Measurements from ENCODE around the gene COL3A1. TPM values are rescaled to one million over a fixed set of nuclear protein-coding genes. Genes with fewer than 3 reads are reported as not detected.

The COL3A1 gene
- total RNA-seq, 1 donor from 2014 or later: not detected

- Mint-ChIP-seq H3K4me3 (no peak overlapping the region), H3K36me3 (ENCODE audit: low read depth) (no peaks in the 10 kb centered on the region), H3K27ac (no peak overlapping the region), H3K4me1 (no peaks in the 10 kb centered on the region), H3K27me3 (no peaks in the 10 kb centered on the region), H3K9me3 (no peaks in the 10 kb centered on the region)
- intact Hi-C loops (cut with micrococcal nuclease): no loop called here
- no peak for DNase-seq
Observed at GRCh38 chr2:189015359-189015758, 41.2 kb downstream of the COL3A1 start.

GRCh38 chr2:189016311-189016861 lies 42.2 kb downstream of the COL3A1 start:
- H3K27me3 Mint-ChIP-seq: no peaks in the 10 kb centered on the region

DNA sequence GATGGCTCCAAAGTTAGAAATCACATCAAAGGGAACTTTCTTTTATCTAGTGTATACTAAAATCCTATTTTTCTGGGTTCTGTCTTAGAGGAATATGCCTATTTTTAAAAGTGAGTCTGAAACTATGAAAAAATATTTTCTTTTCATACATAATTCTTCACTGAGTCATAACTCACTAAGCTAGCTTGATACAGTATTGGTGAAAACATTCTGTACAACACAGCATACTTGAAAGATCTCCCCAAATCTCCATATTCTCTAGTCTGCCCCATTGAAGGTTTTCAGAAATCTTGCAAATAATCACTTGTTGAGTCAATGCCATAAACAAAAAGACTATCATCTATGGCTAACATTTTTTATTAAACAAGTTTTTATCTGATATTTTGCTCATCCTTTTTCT lies 44.5 kb downstream of the COL3A1 start:
- Mint-ChIP-seq H3K36me3 (ENCODE audit: low read depth) (no peaks in the 10 kb centered on the region), H3K27me3 (no peaks in the 10 kb centered on the region), H3K9me3 (no peaks in the 10 kb centered on the region), H3K27ac (no peak overlapping the region), H3K4me1 (no peaks in the 10 kb centered on the region), H3K4me3 (no peak overlapping the region)
- DNase-seq: no peak
- intact Hi-C loops (cut with micrococcal nuclease): no loop called here

More at GRCh38 chr2:189016311-189016861, 42.2 kb downstream of the COL3A1 start:
- no peaks in the 10 kb centered on the region for H3K4me1 Mint-ChIP-seq
- intact Hi-C loops (cut with micrococcal nuclease): no loop called here
- H3K4me3 Mint-ChIP-seq: no peak overlapping the region
- no peak overlapping the region for H3K27ac Mint-ChIP-seq
- no peak for DNase-seq
- no peaks in the 10 kb centered on the region for H3K36me3 Mint-ChIP-seq (ENCODE audit: low read depth)
- no peaks in the 10 kb centered on the region for H3K9me3 Mint-ChIP-seq

DNA sequence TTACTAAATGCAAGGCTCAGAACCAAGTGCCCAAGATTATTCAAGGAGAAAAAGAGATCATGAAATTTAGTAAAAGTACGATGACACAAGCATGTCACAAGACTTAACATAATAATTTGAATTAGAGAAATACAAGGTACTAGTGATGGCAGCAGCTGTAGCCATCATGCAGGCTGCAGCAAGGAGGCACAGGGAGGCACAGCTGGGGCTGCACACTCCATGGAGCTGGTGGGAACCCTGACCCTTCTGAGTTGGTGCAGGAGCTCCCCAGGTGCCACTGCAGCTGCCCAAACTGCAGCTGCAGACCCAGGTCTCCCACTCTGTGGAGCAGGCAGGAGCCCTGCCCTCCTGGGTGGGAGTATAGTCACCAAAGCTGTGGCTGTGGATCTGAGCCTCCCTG lies 46.0 kb downstream of the COL3A1 start:
- Mint-ChIP-seq H3K27me3 (no peaks in the 10 kb centered on the region), H3K36me3 (ENCODE audit: low read depth) (no peaks in the 10 kb centered on the region), H3K4me3 (no peak overlapping the region), H3K4me1 (no peaks in the 10 kb centered on the region), H3K27ac (no peak overlapping the region), H3K9me3 (no peaks in the 10 kb centered on the region)
- DNase-seq: no peak
- intact Hi-C loops (cut with micrococcal nuclease): no loop called here

DNA sequence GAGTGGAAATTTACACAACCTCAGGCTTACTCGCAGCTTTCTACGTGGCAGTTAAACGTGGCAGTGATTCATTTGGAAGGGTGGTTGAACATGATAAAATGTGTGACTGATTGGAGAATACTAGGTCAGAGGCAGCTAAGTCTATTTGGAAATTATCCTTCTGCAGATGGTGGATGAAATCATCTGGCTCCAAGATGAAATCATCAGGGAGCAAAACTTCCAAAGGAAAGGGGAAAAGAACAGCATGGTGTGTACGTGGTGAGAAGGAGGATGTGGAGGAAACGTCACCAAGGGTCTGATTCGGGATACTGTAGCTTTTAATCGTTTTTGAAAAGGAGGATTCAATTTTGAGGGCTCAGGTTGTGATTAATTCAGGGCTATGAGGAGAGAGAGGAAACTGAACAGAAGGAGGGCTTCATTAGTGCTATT lies 47.9 kb downstream of the COL3A1 start:
- Mint-ChIP-seq H3K4me3 (no peak overlapping the region), H3K9me3 (no peaks in the 10 kb centered on the region), H3K4me1 (no peaks in the 10 kb centered on the region), H3K27ac (no peak overlapping the region), H3K27me3 (no peaks in the 10 kb centered on the region), H3K36me3 (ENCODE audit: low read depth) (no peaks in the 10 kb centered on the region)
- intact Hi-C loops (cut with micrococcal nuclease): no loop called here
- DNase-seq: no peak

- Mint-ChIP-seq H3K9me3 (no peaks in the 10 kb centered on the region), H3K27ac (no peak overlapping the region), H3K4me1 (no peaks in the 10 kb centered on the region), H3K4me3 (no peak overlapping the region), H3K27me3 (no peaks in the 10 kb centered on the region), H3K36me3 (ENCODE audit: low read depth) (no peaks in the 10 kb centered on the region)
- no peak for DNase-seq
- intact Hi-C loops (cut with micrococcal nuclease): no loop called here
Observed at GRCh38 chr2:189022492-189022891, 48.3 kb downstream of the COL3A1 start.

DNA sequence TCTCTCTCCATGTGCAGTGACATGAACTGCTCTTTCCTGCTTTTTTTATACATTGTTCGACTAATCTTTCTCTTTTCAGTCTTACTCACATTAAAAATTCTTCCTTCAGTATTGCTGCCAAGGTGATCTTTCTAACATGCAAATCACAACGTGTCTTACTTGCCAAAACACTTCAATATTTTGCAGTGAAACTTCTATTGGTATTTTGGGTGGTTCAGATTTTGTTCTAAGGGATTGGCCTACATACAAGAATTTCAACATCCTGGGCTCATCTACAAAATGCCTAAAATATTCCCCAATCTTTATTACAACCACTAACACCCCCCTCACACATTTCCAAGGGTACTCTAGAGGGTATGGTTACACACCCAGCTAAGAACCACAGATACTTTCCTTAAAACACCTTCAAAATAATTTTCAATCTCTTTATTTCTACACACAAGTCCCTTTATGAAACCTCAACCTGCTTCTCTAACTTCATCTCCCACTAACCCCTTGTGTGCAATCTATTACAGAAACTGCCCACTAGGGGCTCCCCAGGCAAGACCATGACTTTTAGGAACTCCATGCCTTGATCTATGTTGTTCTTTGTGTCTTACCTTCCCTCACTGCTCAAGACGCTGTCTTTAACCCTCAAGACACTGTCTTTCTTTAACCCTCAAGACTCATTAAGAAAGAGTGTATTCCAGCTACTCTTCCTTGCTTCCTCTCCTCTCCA lies 50.9 kb downstream of the COL3A1 start:
- no peak for DNase-seq
- Mint-ChIP-seq H3K36me3 (ENCODE audit: low read depth) (no peaks in the 10 kb centered on the region), H3K4me1 (no peaks in the 10 kb centered on the region), H3K4me3 (no peak overlapping the region), H3K27ac (no peak overlapping the region), H3K9me3 (no peaks in the 10 kb centered on the region), H3K27me3 (no peaks in the 10 kb centered on the region)
- intact Hi-C loops (cut with micrococcal nuclease): no loop called here

GRCh38 chr2:189037518-189037917 lies 63.3 kb downstream of the COL3A1 start:
- H3K4me3 Mint-ChIP-seq: no peak overlapping the region
- H3K4me1 Mint-ChIP-seq: peaks cover 3% of the 10 kb centered on the region
- no peaks in the 10 kb centered on the region for H3K9me3 Mint-ChIP-seq
- H3K27me3 Mint-ChIP-seq: no peaks in the 10 kb centered on the region
- no peaks in the 10 kb centered on the region for H3K36me3 Mint-ChIP-seq (ENCODE audit: low read depth)
- intact Hi-C loops (cut with micrococcal nuclease): no loop called here
- no peak overlapping the region for H3K27ac Mint-ChIP-seq
- DNase-seq: no peak

DNA sequence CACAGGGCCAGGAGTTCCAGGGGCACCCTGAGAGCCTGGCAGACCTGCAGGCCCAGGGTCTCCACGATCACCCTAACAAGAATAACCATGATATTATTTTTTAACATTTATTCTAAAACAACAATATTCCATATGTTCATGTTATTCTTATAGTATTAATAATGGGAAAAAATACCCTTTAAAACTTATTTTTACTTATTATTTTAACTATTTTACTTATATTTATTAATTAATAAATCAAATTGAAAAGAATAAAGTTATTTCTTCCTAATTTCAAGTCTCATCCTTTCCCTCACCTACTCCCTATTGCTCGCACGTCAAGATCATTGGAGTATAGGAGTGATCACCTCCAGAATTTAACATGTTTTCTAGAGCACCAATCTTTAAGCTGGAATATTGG lies 71.7 kb downstream of the COL3A1 start:
- H3K36me3 Mint-ChIP-seq (ENCODE audit: low read depth): no peaks in the 10 kb centered on the region
- H3K4me3 Mint-ChIP-seq: no peak overlapping the region
- no peaks in the 10 kb centered on the region for H3K27me3 Mint-ChIP-seq
- intact Hi-C loops (cut with micrococcal nuclease): no loop called here
- H3K9me3 Mint-ChIP-seq: no peaks in the 10 kb centered on the region
- no peak overlapping the region for H3K27ac Mint-ChIP-seq
- no peak for DNase-seq
- H3K4me1 Mint-ChIP-seq: no peaks in the 10 kb centered on the region

DNA sequence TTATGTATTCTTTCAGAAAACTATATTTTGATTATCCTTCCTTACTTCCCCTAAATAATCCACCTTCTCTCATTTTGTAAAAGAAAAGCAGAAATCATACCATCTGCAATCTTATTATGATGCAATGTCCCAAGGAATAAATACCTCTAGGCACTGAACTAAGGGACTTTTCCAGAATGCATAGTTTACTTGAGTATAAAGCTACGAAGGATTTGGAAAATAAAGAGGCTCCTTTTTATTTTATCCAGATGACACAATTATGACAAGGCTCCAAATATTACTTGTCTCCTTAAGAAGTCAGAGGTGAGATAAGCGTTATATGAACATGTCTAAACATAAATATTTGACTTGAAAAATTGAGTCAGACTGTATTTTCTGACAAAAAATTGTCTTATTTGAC lies 72.1 kb downstream of the COL3A1 start:
- Mint-ChIP-seq H3K27me3 (no peaks in the 10 kb centered on the region), H3K36me3 (ENCODE audit: low read depth) (no peaks in the 10 kb centered on the region), H3K4me1 (no peaks in the 10 kb centered on the region), H3K27ac (no peak overlapping the region), H3K4me3 (no peak overlapping the region), H3K9me3 (no peaks in the 10 kb centered on the region)
- intact Hi-C loops (cut with micrococcal nuclease): no loop called here
- no peak for DNase-seq

DNA sequence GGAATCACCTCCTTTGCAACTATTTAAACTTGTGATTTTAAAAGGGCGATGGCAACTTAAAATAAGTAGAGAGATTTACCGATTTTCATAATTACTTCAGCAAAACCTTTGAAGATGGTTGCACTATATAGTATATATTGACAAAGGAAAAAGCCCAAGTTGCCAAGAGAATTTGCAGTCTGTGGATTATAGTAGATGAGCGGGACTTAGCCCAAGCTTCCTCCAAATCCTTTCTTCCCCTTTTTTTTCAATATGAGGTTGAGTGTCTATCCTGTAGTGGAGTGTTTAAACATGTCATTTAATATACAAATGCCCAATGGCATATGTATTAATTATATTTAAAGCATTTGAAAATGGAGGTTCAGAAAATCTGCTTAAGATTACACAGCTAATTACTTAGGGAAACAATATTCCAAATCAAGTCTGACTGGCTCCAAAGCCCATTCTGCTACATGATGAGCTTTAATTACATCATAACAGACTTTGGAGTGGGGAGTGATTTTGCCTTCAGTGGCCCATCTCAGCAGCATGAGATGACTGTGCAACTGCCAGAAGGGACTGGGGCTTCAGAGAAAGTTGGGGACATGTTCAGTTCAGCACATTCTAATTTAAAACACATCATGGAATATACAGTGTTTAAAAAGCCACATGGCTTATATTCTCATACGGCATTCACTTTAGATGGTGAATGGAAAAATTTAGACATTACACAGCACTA lies 73.2 kb downstream of the COL3A1 start:
- intact Hi-C loops (cut with micrococcal nuclease): no loop called here
- Mint-ChIP-seq H3K36me3 (ENCODE audit: low read depth) (no peaks in the 10 kb centered on the region), H3K4me3 (no peak overlapping the region), H3K27me3 (no peaks in the 10 kb centered on the region), H3K4me1 (no peaks in the 10 kb centered on the region), H3K27ac (no peak overlapping the region), H3K9me3 (no peaks in the 10 kb centered on the region)
- no peak for DNase-seq

- Mint-ChIP-seq H3K27me3 (no peaks in the 10 kb centered on the region), H3K9me3 (no peaks in the 10 kb centered on the region), H3K36me3 (ENCODE audit: low read depth) (no peaks in the 10 kb centered on the region), H3K4me3 (no peak overlapping the region), H3K4me1 (no peaks in the 10 kb centered on the region), H3K27ac (no peak overlapping the region)
- DNase-seq: no peak
- intact Hi-C loops (cut with micrococcal nuclease): no loop called here
Observed at GRCh38 chr2:189048189-189048588, 74.0 kb downstream of the COL3A1 start.

- no peaks in the 10 kb centered on the region for H3K36me3 Mint-ChIP-seq (ENCODE audit: low read depth)
- no peaks in the 10 kb centered on the region for H3K4me1 Mint-ChIP-seq
- no peak for DNase-seq
- H3K4me3 Mint-ChIP-seq: no peak overlapping the region
- H3K27me3 Mint-ChIP-seq: no peaks in the 10 kb centered on the region
- intact Hi-C loops (cut with micrococcal nuclease): no loop called here
- no peak overlapping the region for H3K27ac Mint-ChIP-seq
- H3K9me3 Mint-ChIP-seq: no peaks in the 10 kb centered on the region
Observed at GRCh38 chr2:189049709-189050164, 75.6 kb downstream of the COL3A1 start.

DNA sequence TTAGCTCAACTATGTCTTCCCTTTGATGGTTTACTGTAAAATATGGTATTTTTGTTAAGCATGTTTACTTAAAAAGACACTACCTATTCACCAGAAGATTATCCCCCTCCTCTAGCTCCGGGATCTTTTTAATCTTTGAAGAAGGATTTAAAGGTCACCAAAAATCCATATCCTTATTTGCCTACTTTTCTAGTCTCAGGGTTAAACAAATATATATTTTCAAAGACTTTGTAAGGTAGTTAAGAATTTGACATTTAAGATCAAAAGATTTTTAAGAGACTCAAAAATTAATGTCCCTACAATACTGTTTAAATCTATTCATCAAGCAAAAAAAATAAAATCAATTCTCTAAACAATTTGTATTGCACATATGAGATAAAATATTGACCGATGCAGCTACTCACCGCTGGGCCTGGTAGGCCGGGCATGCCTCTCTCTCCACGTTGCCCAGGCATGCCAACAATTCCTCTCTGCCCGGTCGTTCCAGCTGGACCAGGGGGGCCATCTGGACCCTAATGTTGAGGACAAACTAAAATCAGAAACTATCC lies 76.1 kb downstream of the COL3A1 start:
- Mint-ChIP-seq H3K27ac (no peak overlapping the region), H3K36me3 (ENCODE audit: low read depth) (no peaks in the 10 kb centered on the region), H3K4me1 (no peaks in the 10 kb centered on the region), H3K4me3 (no peak overlapping the region), H3K27me3 (no peaks in the 10 kb centered on the region), H3K9me3 (no peaks in the 10 kb centered on the region)
- intact Hi-C loops (cut with micrococcal nuclease): no loop called here
- DNase-seq: no peak

Measured in activated CD4-positive, alpha-beta T cell treated with anti-CD3 and anti-CD28 coated beads, Interleukin-2, amount 10 ng/mL, durations not matched to agents 24 days and 14 days (primary cell).